D721Med (cell line): ENCODE results near the gene ABL1.

Experiments used
- DNase-seq: peaks from one replicate; pipeline ENCODE4 v3.0.0; 2011; ENCODE audit warnings: low spot score; ENCODE audit not compliant: insufficient read length
- FAIRE-seq: peaks from 2 replicates; lab custom pipeline; 2011; peaks lifted over from hg19 to GRCh38; lab: Jason Lieb, UNC
- CTCF ChIP-seq: IDR thresholded peaks from 2 replicates; pipeline ENCODE4 v1.5.1; 2012; ENCODE audit warnings: mild to moderate bottlenecking, control low read depth; ENCODE audit not compliant: insufficient read depth; ENCODE audit errors: missing control alignments

ABL1 gene

GRCh38 chr9:130914417-130915095 lies 79.5 kb downstream of the ABL1 start:
- no peak for DNase-seq
- TF ChIP-seq CTCF: no peak
- FAIRE-seq: no peak

GRCh38 chr9:130915096-130915447 lies 80.0 kb downstream of the ABL1 start:
- no peak for FAIRE-seq
- no peak for TF ChIP-seq CTCF
- DNase-seq: no peak

GRCh38 chr9:130917168-130917960 lies 82.3 kb downstream of the ABL1 start:
- FAIRE-seq: no peak
- TF ChIP-seq CTCF: no peak
- no peak for DNase-seq

GRCh38 chr9:130918101-130918825 lies 83.2 kb downstream of the ABL1 start:
- FAIRE-seq (no peak), DNase-seq (no peak)
- no peak for TF ChIP-seq CTCF

- TF ChIP-seq CTCF: no peak
- no peak for DNase-seq
- no peak for FAIRE-seq
Measured at GRCh38 chr9:130918826-130919558, 83.9 kb downstream of the ABL1 start.

- no peak for TF ChIP-seq CTCF
- no peak for DNase-seq
- no peak for FAIRE-seq
Measured at GRCh38 chr9:130919559-130920145, 84.6 kb downstream of the ABL1 start.
